IMR-90 (cell line): ENCODE results near the gene HACL1. TPM values are rescaled to one million over a fixed set of nuclear protein-coding genes. Genes with fewer than 3 reads are reported as not detected.

ENCODE experiments used
- ATAC-seq: fragments of 200-7000 bp; cut with Tn5 transposase; 2 replicates; pipeline ENCODE4 v1.9.1; 2020; ENCODE audit warnings: low read depth, mild to moderate bottlenecking, moderate library complexity
- BruUV-seq: library from RNA; stranded (reverse); fragments of 400-500 nt; replicated peaks from 2 replicates; lab custom pipeline; 2021; lab: Mats Ljungman, UMichigan
- CTCF ChIA-PET: fragments of 300-600 bp; formaldehyde crosslinking; extraction: SDS; loops from one replicate; lab custom pipeline; 2021; ENCODE audit warnings: antibody characterized with exemption; lab: Yijun Ruan, JAX
- POLR2A ChIA-PET: fragments of 300-600 bp; sonication (Branson Sonifier 250); formaldehyde crosslinking; loops from one replicate; lab custom pipeline; 2022; ENCODE audit warnings: antibody characterized with exemption; ENCODE audit not compliant: unreplicated experiment; lab: Charles Lee
- DNase-seq: peaks from one replicate; pipeline ENCODE4 v3.0.0; 2013
- H2AFZ ChIP-seq: replicated peaks from 2 replicates; pipeline ENCODE3; 2013; ENCODE audit warnings: low read length, mild to moderate bottlenecking; ENCODE audit not compliant: poor library complexity
- H2AK5ac ChIP-seq: 2 replicates; pipeline ENCODE4 v1.6.1; 2013; ENCODE audit warnings: low read depth, low read length, inconsistent platforms
- H2AK9ac ChIP-seq: replicated peaks from 2 replicates; pipeline ENCODE3; 2013; ENCODE audit warnings: mild to moderate bottlenecking, low read depth, low read length, moderate library complexity; ENCODE audit not compliant: poor library complexity
- H2BK120ac ChIP-seq: 2 replicates; pipeline ENCODE4 v1.6.1; 2013; ENCODE audit warnings: low read depth, low read length, inconsistent platforms
- H2BK15ac ChIP-seq: 3 replicates; pipeline ENCODE4 v1.6.1; 2013; ENCODE audit warnings: low read depth, low read length, inconsistent platforms
- H2BK20ac ChIP-seq: 2 replicates; pipeline ENCODE4 v1.6.1; 2013; ENCODE audit warnings: low read depth, mild to moderate bottlenecking, inconsistent platforms, low read length, moderate library complexity
- H2BK5ac ChIP-seq: 2 replicates; pipeline ENCODE4 v1.6.1; 2013; ENCODE audit warnings: mild to moderate bottlenecking, low read depth, low read length, inconsistent platforms; ENCODE audit not compliant: poor library complexity, severe bottlenecking
- H3K14ac ChIP-seq: replicated peaks from 2 replicates; pipeline ENCODE4 v1.6.1; 2013; ENCODE audit warnings: low read depth, low read length, inconsistent platforms
- H3K18ac ChIP-seq: 2 replicates; pipeline ENCODE4 v1.6.1; 2013; ENCODE audit warnings: low read depth, low read length, control low read depth
- H3K23ac ChIP-seq: 2 replicates; pipeline ENCODE4 v1.6.1; 2013; ENCODE audit warnings: low read depth, low read length, inconsistent platforms
- H3K27ac ChIP-seq: 2 replicates; pipeline ENCODE4 v1.5.1; 2013; ENCODE audit warnings: mild to moderate bottlenecking, control low read depth, low read length; ENCODE audit not compliant: insufficient read depth
- H3K27me3 ChIP-seq: 2 replicates; pipeline ENCODE4 v1.6.1; 2013; ENCODE audit warnings: low read length; ENCODE audit not compliant: control insufficient read depth, insufficient read depth
- H3K36me3 ChIP-seq: 2 replicates; pipeline ENCODE4 v1.6.1; 2013; ENCODE audit warnings: low read length, mixed read lengths; ENCODE audit not compliant: control insufficient read depth, insufficient read depth
- H3K4ac ChIP-seq: 2 replicates; pipeline ENCODE4 v1.6.1; 2013; ENCODE audit warnings: low read depth, low read length, inconsistent platforms
- H3K4me1 ChIP-seq: 2 replicates; pipeline ENCODE4 v1.6.1; 2013; ENCODE audit warnings: low read length, mixed read lengths; ENCODE audit not compliant: control insufficient read depth, insufficient read depth
- H3K4me2 ChIP-seq: 2 replicates; pipeline ENCODE4 v1.6.1; 2013; ENCODE audit warnings: low read depth, mild to moderate bottlenecking, control low read depth, low read length, moderate library complexity
- H3K4me3 ChIP-seq: 2 replicates; pipeline ENCODE4 v1.5.1; 2013; ENCODE audit warnings: low read depth, mild to moderate bottlenecking, control low read depth, low read length, moderate library complexity; ENCODE audit not compliant: insufficient read depth
- H3K56ac ChIP-seq: 2 replicates; pipeline ENCODE4 v1.6.1; 2013; ENCODE audit warnings: low read length, inconsistent platforms; ENCODE audit not compliant: insufficient read depth; ENCODE audit errors: extremely low read depth
- H3K79me1 ChIP-seq, 2 experiments: 2 replicates each; pipeline ENCODE4 v1.6.1; 2013; ENCODE audit warnings: low read length in 2 of 2, inconsistent platforms in 1 of 2, low read depth in 1 of 2
- H3K9ac ChIP-seq: 2 replicates; pipeline ENCODE4 v1.6.1; 2013; ENCODE audit warnings: low read depth, low read length, control low read depth
- H3K9me1 ChIP-seq: 2 replicates; pipeline ENCODE4 v1.6.1; 2013; ENCODE audit warnings: low read length, inconsistent platforms; ENCODE audit not compliant: insufficient read depth
- H3K9me3 ChIP-seq: 2 replicates; pipeline ENCODE4 v1.6.1; 2013; ENCODE audit warnings: low read length; ENCODE audit not compliant: control insufficient read depth, insufficient read depth
- H4K20me1 ChIP-seq: 2 replicates; pipeline ENCODE4 v1.6.1; 2013; ENCODE audit warnings: low read length, inconsistent platforms; ENCODE audit not compliant: insufficient read depth
- H4K5ac ChIP-seq: 2 replicates; pipeline ENCODE4 v1.6.1; 2013; ENCODE audit warnings: mild to moderate bottlenecking, low read depth, low read length, control low read depth
- H4K8ac ChIP-seq, 2 experiments: 2 replicates each; pipeline ENCODE4 v1.6.1; 2013; ENCODE audit warnings: low read depth in 2 of 2, low read length in 2 of 2, control low read depth in 1 of 2, inconsistent platforms in 1 of 2
- H4K91ac ChIP-seq: 2 replicates; pipeline ENCODE4 v1.6.1; 2013; ENCODE audit warnings: low read depth, low read length, inconsistent platforms; ENCODE audit not compliant: insufficient read depth
- FOS ChIP-seq: fragments of 150-350 bp; IDR thresholded peaks from 2 replicates; pipeline ENCODE4 v1.6.1; 2016; ENCODE audit warnings: low read depth, low read length
- MAZ ChIP-seq: IDR thresholded peaks from 2 replicates; pipeline ENCODE4 v1.6.1; 2012; ENCODE audit warnings: low read depth, mild to moderate bottlenecking, low read length, improper control_type of control experiment, moderate library complexity, borderline replicate concordance
- SMC3 ChIP-seq: fragments of 150-350 bp; IDR thresholded peaks from 2 replicates; pipeline ENCODE4 v1.6.1; 2016; ENCODE audit warnings: low read depth, mild to moderate bottlenecking, antibody characterized with exemption, low read length, moderate library complexity
- WGBS, 2 experiments: methylation state at CpG; one replicate each; pipeline versions ENCODE4 v1.1.5 to v1.1.7; 2013; ENCODE audit warnings: missing lambda C conversion rate in 2 of 2; ENCODE audit not compliant: insufficient read length in 1 of 2; ENCODE audit errors: extremely low coverage in 2 of 2; 5-methylcytosine and 5-hydroxymethylcytosine counted together
- dilution Hi-C: fragments of 300-500 bp; cut with HindIII; formaldehyde crosslinking; loops from one replicate; pipeline ENCODE4 v1.14.3; 2018; ENCODE audit warnings: low sequenced_read_pairs; ENCODE audit not compliant: unreplicated experiment
- in situ Hi-C: fragments of 300-500 bp; cut with MboI; formaldehyde crosslinking; loops from 3 replicates; pipeline ENCODE4 v1.14.3; 2019; ENCODE audit warnings: low sequenced_read_pairs, inconsistent platforms, mixed read lengths
- intact Hi-C: fragments of 100-400 bp; cut with micrococcal nuclease; formaldehyde crosslinking; loops from 2 replicates; pipeline ENCODE4 v1.10.0; 2022
- polyA plus RNA-seq, 3 experiments: library from polyadenylated mRNA; depleted of rRNA; stranded (reverse); fragments of >200 nt; gene quantifications; 2 replicates each; pipeline ENCODE4 v1.2.3, GENCODE V29; 2012; ENCODE audit warnings: low replicate concordance in 1 of 3
- total RNA-seq: library from RNA; depleted of rRNA; stranded (reverse); fragments of >200 nt; gene quantifications from 2 replicates; pipeline ENCODE4 v1.2.3, GENCODE V29; 2012
- TF ChIP-seq, protein P1 (sequence below): fragments of 150-350 bp; IDR thresholded peaks from 2 replicates; pipeline ENCODE4 v1.6.1; 2016; ENCODE audit warnings: low read depth, mild to moderate bottlenecking, low read length, moderate library complexity, borderline replicate concordance
- TF ChIP-seq, protein P2 (sequence below): conservative IDR thresholded peaks from 2 replicates; pipeline ENCODE4 v1.5.1; 2012; ENCODE audit warnings: mild to moderate bottlenecking, low read depth, low read length, improper control_type of control experiment

The HACL1 gene
- total and polyA plus RNA-seq, 2 of the 4 experiments (the other 2 are of a cell fraction) = 9.9 to 28.1 TPM

DNA sequence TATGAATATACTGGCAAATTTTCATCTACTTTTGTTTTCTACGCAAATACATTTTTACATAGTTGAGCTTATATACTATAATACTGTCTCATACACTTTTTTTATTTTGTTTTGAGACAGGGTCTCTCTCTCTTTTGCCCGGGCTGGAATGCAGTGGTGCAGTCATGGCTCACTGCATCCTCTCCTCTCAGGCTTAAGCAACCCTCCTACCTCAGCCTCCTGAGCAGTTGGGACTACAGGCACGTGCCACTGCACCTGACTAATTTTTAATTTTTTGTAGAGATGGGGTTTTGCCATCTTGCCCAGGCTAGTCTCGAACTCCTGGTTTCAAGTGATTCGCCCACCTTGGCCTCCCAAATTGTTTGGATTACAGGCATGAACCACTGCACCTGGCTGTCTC, 25.9 kb downstream of the HACL1 start:
- Histone ChIP-seq H3K9ac (no peak overlapping the region), H2AK5ac (no peak overlapping the region), H2AK9ac (no peak overlapping the region), H3K4me2 (no peak overlapping the region), H4K5ac (no peak overlapping the region), H3K14ac (no peak overlapping the region), H3K23ac (no peak overlapping the region), H3K36me3 (peaks cover 20% of the 10 kb centered on the region), H3K9me3 (no peaks in the 10 kb centered on the region), H3K56ac (no peak overlapping the region), H3K4me3 (no peak overlapping the region), H3K9me1 (peaks cover 10% of the 10 kb centered on the region), H2AFZ (no peak overlapping the region), H4K8ac (no peak overlapping the region), H3K27ac (no peak overlapping the region), H3K4me1 (no peaks in the 10 kb centered on the region), H2BK20ac (no peak overlapping the region), H2BK15ac (no peak overlapping the region), H3K79me1 (no peaks in the 10 kb centered on the region; a peak in 3 of 4 replicates), H4K91ac (no peak overlapping the region), H3K4ac (no peak overlapping the region), H4K20me1 (no peaks in the 10 kb centered on the region), H3K18ac (no peak overlapping the region), H2BK5ac (no peak overlapping the region), H2BK120ac (no peak overlapping the region), H3K27me3 (no peaks in the 10 kb centered on the region)
- CTCF ChIA-PET = no interaction called here
- intact Hi-C loops = no loop called here
- no TSS peak for BruUV-seq
- no peak for ATAC-seq
- dilution Hi-C loops = no loop called here
- in situ Hi-C loops = no loop called here
- TF ChIP-seq, protein P1, sequence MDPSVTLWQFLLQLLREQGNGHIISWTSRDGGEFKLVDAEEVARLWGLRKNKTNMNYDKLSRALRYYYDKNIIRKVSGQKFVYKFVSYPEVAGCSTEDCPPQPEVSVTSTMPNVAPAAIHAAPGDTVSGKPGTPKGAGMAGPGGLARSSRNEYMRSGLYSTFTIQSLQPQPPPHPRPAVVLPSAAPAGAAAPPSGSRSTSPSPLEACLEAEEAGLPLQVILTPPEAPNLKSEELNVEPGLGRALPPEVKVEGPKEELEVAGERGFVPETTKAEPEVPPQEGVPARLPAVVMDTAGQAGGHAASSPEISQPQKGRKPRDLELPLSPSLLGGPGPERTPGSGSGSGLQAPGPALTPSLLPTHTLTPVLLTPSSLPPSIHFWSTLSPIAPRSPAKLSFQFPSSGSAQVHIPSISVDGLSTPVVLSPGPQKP = no peak
- TF ChIP-seq, protein P2, sequence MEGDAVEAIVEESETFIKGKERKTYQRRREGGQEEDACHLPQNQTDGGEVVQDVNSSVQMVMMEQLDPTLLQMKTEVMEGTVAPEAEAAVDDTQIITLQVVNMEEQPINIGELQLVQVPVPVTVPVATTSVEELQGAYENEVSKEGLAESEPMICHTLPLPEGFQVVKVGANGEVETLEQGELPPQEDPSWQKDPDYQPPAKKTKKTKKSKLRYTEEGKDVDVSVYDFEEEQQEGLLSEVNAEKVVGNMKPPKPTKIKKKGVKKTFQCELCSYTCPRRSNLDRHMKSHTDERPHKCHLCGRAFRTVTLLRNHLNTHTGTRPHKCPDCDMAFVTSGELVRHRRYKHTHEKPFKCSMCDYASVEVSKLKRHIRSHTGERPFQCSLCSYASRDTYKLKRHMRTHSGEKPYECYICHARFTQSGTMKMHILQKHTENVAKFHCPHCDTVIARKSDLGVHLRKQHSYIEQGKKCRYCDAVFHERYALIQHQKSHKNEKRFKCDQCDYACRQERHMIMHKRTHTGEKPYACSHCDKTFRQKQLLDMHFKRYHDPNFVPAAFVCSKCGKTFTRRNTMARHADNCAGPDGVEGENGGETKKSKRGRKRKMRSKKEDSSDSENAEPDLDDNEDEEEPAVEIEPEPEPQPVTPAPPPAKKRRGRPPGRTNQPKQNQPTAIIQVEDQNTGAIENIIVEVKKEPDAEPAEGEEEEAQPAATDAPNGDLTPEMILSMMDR = no peak
- TF ChIP-seq FOS (no peak), MAZ (no peak), SMC3 (no peak)
- POLR2A ChIA-PET = no interaction called here
- no peak for DNase-seq
- no CpG with 5 or more reads among the region's 5 CpGs for WGBS, 2 experiments
